Kidney (tissue), 14 donors: Measurements from ENCODE around the gene PRUNE2. TPM values are rescaled to one million over a fixed set of nuclear protein-coding genes. Genes with fewer than 3 reads are reported as not detected.

Source experiments
- DNase-seq, 5 donors: peaks; one replicate each; pipeline ENCODE4 v3.0.0-alpha.2; 2013 to 2020
- FAIRE-seq: peaks from 2 replicates; lab custom pipeline; 2012; peaks lifted over from hg19 to GRCh38; lab: Jason Lieb, UNC
- H3K27ac ChIP-seq, 2 donors: one replicate each; pipeline ENCODE4 v1.7.0; 2013; ENCODE audit warnings: low read depth in 2 of 2, low read length in 2 of 2, inconsistent platforms in 1 of 2
- H3K27me3 ChIP-seq: one replicate; pipeline ENCODE4 v1.7.1; 2013; ENCODE audit warnings: low read length, inconsistent platforms; ENCODE audit not compliant: control insufficient read depth, insufficient read depth
- H3K36me3 ChIP-seq, 3 donors: one replicate each; pipeline versions ENCODE4 v1.7.0 to v1.7.1; 2013; ENCODE audit warnings: low read length in 3 of 3, control low read depth in 1 of 3, inconsistent platforms in 1 of 3; ENCODE audit not compliant: insufficient read depth in 3 of 3, control insufficient read depth in 2 of 3
- H3K4me1 ChIP-seq, 3 donors: one replicate each; pipeline versions ENCODE4 v1.7.0 to v1.7.1; 2013; ENCODE audit warnings: low read length in 3 of 3, inconsistent platforms in 1 of 3, low read depth in 1 of 3; ENCODE audit not compliant: control insufficient read depth in 2 of 3, insufficient read depth in 2 of 3
- H3K4me3 ChIP-seq, 3 donors: one replicate each; pipeline versions ENCODE4 v1.7.0 to v1.8.1; 2013; ENCODE audit warnings: low read length in 3 of 3, control low read depth in 1 of 3, inconsistent platforms in 1 of 3
- H3K9ac ChIP-seq, 3 donors: one replicate each; pipeline versions ENCODE4 v1.7.0 to v1.7.1; 2013; ENCODE audit warnings: low read length in 3 of 3, control low read depth in 1 of 3, inconsistent platforms in 1 of 3
- H3K9me3 ChIP-seq, 3 donors: one replicate each; pipeline versions ENCODE4 v1.7.0 to v1.7.1; 2013; ENCODE audit warnings: low read length in 3 of 3, control low read depth in 1 of 3, inconsistent platforms in 1 of 3; ENCODE audit not compliant: control insufficient read depth in 2 of 3, insufficient read depth in 1 of 3
- intact Hi-C: fragments of 100-400 bp; cut with DNase I; formaldehyde crosslinking; loops from one replicate; pipeline ENCODE4 v1.11.1; 2022
- polyA plus RNA-seq: library from polyadenylated mRNA; stranded (reverse); fragments of 350-450 nt; fragmentation: Illumina TruSeq; extraction: RNeasy Lipid Tissue Mini Kit (QIAGEN cat#74804); gene quantifications from one replicate; pipeline ENCODE4 v1.2.3, GENCODE V29; 2014; ENCODE audit warnings: low read depth, low replicate concordance; ENCODE audit not compliant: insufficient read depth
- total RNA-seq: library from RNA; stranded (reverse); fragmentation: NEBNext Ultra II Directional; extraction: Animal tissue kit (Norgen Biotek cat#: 25700); gene quantifications from one replicate; pipeline ENCODE4 v1.2.1, GENCODE V29; 2021
- TF ChIP-seq, protein P1 (sequence below): IDR thresholded peaks from 3 replicates; pipeline ENCODE4 v1.5.1; 2012; ENCODE audit warnings: mild to moderate bottlenecking, moderate library complexity, borderline replicate concordance; ENCODE audit not compliant: insufficient read depth; ENCODE audit errors: extremely low read depth
- donor health status: control.
- donor health status: control.
- donor health status: control.
- donor health status: control.
- donor health status: control.
- donor health status: DM: yes; HTN: yes; CAD: no.
- donor health status: Normal renal cell carcinoma (clear cell type).

The PRUNE2 gene
- total and polyA plus RNA-seq, 2 donors from 2014 or later: 12.6 to 65.1 TPM

DNA sequence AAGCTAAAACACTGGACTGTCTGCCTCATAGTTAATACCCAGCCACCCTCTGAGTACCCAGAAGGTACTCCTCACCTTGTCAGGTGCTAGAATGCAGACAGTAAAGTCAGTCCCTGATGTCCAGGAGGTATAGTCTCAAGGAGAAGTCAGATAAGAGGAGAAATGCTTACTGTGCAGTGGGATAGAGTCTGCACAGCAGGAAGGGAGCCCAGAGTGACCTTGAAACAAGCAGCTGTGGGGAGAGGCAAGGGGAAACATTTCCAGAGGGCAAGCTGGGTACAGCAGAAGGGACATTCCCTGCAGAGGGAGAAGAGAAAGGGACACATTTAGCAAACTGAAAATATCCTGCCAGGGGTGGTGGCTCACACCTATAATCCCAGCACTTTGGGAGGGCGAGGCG lies 324.2 kb downstream of the PRUNE2 start:
- FAIRE-seq: no peak
- TF ChIP-seq, protein P1, sequence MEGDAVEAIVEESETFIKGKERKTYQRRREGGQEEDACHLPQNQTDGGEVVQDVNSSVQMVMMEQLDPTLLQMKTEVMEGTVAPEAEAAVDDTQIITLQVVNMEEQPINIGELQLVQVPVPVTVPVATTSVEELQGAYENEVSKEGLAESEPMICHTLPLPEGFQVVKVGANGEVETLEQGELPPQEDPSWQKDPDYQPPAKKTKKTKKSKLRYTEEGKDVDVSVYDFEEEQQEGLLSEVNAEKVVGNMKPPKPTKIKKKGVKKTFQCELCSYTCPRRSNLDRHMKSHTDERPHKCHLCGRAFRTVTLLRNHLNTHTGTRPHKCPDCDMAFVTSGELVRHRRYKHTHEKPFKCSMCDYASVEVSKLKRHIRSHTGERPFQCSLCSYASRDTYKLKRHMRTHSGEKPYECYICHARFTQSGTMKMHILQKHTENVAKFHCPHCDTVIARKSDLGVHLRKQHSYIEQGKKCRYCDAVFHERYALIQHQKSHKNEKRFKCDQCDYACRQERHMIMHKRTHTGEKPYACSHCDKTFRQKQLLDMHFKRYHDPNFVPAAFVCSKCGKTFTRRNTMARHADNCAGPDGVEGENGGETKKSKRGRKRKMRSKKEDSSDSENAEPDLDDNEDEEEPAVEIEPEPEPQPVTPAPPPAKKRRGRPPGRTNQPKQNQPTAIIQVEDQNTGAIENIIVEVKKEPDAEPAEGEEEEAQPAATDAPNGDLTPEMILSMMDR: no peak
- DNase-seq: no peak

DNA sequence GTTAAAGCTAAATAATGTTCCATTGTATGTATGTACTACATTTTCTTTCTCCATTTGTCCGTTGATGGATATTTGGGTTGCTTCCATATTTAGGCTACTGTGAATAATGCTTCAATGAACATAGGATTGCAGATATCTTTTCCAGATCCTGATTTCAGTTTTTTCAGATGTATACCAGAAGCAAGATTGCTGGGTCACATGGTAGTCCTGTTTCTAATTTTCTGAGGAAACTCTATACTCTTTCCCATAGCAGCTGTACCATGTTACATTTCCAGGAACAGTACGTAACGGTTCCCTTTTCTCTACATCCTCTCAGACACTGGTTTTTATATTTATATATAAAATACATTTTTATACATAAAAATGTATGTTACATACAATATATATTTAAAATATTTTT lies 325.1 kb downstream of the PRUNE2 start:
- Histone ChIP-seq H3K4me3 (no peak overlapping the region), H3K4me1 (peaks cover 0 to 4% (median 0%) of the 10 kb centered on the region in 3 donors), H3K9ac (no peak overlapping the region), H3K27ac (no peak overlapping the region), H3K36me3 (no peaks in the 10 kb centered on the region), H3K27me3 (no peaks in the 10 kb centered on the region), H3K9me3 (no peaks in the 10 kb centered on the region)
- intact Hi-C loops: no loop called here
- TF ChIP-seq, protein P1: no peak
- DNase-seq: no peak
- FAIRE-seq: no peak

More for the DNA sequence above, 324.2 kb downstream of the PRUNE2 start:
- H3K9me3 ChIP-seq: no peaks in the 10 kb centered on the region
- H3K27ac ChIP-seq: no peak overlapping the region
- H3K36me3 ChIP-seq: no peaks in the 10 kb centered on the region
- no peak overlapping the region for H3K4me3 ChIP-seq
- H3K27me3 ChIP-seq: no peaks in the 10 kb centered on the region
- peaks cover 0 to 4% (median 0%) of the 10 kb centered on the region in 3 donors for H3K4me1 ChIP-seq
- no peak overlapping the region for H3K9ac ChIP-seq
- intact Hi-C loops: no loop called here

DNA sequence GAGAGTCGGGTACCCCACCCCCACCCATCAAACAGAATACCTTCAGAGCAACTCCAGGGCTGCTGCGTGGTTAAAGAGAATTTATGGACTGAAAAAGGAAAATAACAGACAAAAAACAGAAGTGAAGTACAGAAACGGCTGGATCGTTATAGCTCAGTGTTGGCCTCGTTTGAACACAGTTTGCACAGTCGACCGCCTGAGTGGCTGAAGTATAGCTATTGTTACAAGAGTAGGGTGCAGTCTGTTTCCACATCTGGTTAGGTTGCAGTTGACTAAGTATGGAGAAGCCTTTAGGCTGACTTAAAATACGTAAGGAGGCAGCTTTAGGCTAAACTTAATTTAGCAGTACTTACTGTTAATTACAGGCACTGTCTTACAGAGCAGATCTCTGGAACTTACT lies 325.7 kb downstream of the PRUNE2 start:
- Histone ChIP-seq H3K9me3 (no peaks in the 10 kb centered on the region), H3K36me3 (no peaks in the 10 kb centered on the region), H3K4me3 (no peak overlapping the region), H3K4me1 (peaks cover 0 to 4% (median 0%) of the 10 kb centered on the region in 3 donors), H3K9ac (no peak overlapping the region), H3K27me3 (no peaks in the 10 kb centered on the region), H3K27ac (no peak overlapping the region)
- no peak for FAIRE-seq
- TF ChIP-seq, protein P1: no peak
- intact Hi-C loops: no loop called here
- peak in 2 of 5 donors; percentile 33 to 34 for DNase-seq

DNA sequence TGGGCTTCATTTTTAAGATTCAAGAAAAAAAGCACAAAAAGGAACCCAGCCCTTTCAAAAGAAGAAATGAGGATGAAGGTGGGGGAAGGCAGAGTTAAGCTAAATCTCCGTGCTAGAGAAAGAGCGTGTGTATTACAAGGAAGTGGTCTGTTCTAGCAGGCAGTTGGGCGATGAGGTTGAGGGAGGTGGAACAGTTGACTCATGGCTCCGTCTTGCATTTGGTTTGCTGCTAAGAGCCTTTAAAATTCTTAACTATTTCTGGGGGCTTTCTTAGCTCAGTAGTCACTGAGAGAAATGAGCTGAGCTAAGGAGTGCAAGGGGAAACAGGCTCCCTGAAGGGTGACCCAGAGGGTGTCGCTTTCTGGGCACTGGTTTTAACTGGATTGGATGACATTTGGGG lies 329.6 kb downstream of the PRUNE2 start:
- no peaks in the 10 kb centered on the region for H3K36me3 ChIP-seq
- intact Hi-C loops: no loop called here

More for the DNA sequence above, 329.6 kb downstream of the PRUNE2 start:
- peaks cover 0 to 4% (median 0%) of the 10 kb centered on the region in 3 donors for H3K4me1 ChIP-seq
- H3K27me3 ChIP-seq: no peaks in the 10 kb centered on the region
- no peak overlapping the region for H3K9ac ChIP-seq
- no peak overlapping the region for H3K27ac ChIP-seq
- TF ChIP-seq, protein P1: no peak
- H3K9me3 ChIP-seq: no peaks in the 10 kb centered on the region
- no peak for FAIRE-seq
- no peak overlapping the region for H3K4me3 ChIP-seq
- no peak for DNase-seq
